Measurements from ENCODE around the gene WASF2.

WASF2 gene

GRCh38 chr1:27507960-27508665 lies 18.1 kb upstream of the WASF2 start:
- TF ChIP-seq TAF1 (IDR thresholded peaks at IDR 0.05; ENCODE audit: borderline replicate concordance, insufficient read depth, low read length) (no peak), SIN3A (IDR thresholded peaks at IDR 0.05; ENCODE audit: borderline replicate concordance, insufficient read depth, low read length) (no peak), POLR2AphosphoS5 (IDR thresholded peaks at IDR 0.05; ENCODE audit: low read depth, low read length) (no peak), FOXP2 (optimal IDR thresholded peaks at IDR 0.05; ENCODE audit: borderline replicate concordance, extremely low read depth, extremely low read length, insufficient read depth) (no peak)
- TF ChIP-seq, protein P1, sequence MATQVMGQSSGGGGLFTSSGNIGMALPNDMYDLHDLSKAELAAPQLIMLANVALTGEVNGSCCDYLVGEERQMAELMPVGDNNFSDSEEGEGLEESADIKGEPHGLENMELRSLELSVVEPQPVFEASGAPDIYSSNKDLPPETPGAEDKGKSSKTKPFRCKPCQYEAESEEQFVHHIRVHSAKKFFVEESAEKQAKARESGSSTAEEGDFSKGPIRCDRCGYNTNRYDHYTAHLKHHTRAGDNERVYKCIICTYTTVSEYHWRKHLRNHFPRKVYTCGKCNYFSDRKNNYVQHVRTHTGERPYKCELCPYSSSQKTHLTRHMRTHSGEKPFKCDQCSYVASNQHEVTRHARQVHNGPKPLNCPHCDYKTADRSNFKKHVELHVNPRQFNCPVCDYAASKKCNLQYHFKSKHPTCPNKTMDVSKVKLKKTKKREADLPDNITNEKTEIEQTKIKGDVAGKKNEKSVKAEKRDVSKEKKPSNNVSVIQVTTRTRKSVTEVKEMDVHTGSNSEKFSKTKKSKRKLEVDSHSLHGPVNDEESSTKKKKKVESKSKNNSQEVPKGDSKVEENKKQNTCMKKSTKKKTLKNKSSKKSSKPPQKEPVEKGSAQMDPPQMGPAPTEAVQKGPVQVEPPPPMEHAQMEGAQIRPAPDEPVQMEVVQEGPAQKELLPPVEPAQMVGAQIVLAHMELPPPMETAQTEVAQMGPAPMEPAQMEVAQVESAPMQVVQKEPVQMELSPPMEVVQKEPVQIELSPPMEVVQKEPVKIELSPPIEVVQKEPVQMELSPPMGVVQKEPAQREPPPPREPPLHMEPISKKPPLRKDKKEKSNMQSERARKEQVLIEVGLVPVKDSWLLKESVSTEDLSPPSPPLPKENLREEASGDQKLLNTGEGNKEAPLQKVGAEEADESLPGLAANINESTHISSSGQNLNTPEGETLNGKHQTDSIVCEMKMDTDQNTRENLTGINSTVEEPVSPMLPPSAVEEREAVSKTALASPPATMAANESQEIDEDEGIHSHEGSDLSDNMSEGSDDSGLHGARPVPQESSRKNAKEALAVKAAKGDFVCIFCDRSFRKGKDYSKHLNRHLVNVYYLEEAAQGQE (IDR thresholded peaks at IDR 0.05; ENCODE audit: insufficient read depth in 1 of 2, low read depth in 2 of 2, low read length in 2 of 2): no peak

- TF ChIP-seq POLR2AphosphoS5 (IDR thresholded peaks at IDR 0.05; ENCODE audit: low read depth, low read length) (no peak), SIN3A (IDR thresholded peaks at IDR 0.05; ENCODE audit: borderline replicate concordance, insufficient read depth, low read length) (no peak), TAF1 (IDR thresholded peaks at IDR 0.05; ENCODE audit: borderline replicate concordance, insufficient read depth, low read length) (no peak), FOXP2 (optimal IDR thresholded peaks at IDR 0.05; ENCODE audit: borderline replicate concordance, extremely low read depth, extremely low read length, insufficient read depth) (no peak)
- TF ChIP-seq, protein P1 (IDR thresholded peaks at IDR 0.05; ENCODE audit: insufficient read depth in 1 of 2, low read depth in 2 of 2, low read length in 2 of 2): no peak
Observed at GRCh38 chr1:27506703-27507102, 16.7 kb upstream of the WASF2 start.

DNA sequence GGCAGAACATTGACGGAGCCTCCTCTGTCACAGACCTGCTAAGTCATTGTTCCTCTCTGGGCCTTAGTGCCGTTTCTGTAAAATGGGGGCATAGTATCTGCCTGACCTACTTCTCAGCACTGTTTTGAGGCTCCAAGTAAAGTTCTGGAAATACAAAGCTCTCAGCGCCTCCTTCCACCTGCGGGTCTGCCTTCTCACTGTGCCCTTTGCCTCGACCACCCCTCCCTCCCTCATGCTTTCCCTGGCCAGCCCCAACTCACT lies 15.4 kb upstream of the WASF2 start:
- TF ChIP-seq FOXP2 (optimal IDR thresholded peaks at IDR 0.05; ENCODE audit: borderline replicate concordance, extremely low read depth, extremely low read length, insufficient read depth) (no peak), POLR2AphosphoS5 (IDR thresholded peaks at IDR 0.05; ENCODE audit: low read depth, low read length) (no peak), SIN3A (IDR thresholded peaks at IDR 0.05; ENCODE audit: borderline replicate concordance, insufficient read depth, low read length) (no peak), TAF1 (IDR thresholded peaks at IDR 0.05; ENCODE audit: borderline replicate concordance, insufficient read depth, low read length) (no peak)
- TF ChIP-seq, protein P1 (IDR thresholded peaks at IDR 0.05; ENCODE audit: insufficient read depth in 1 of 2, low read depth in 2 of 2, low read length in 2 of 2): no peak

GRCh38 chr1:27504588-27505419 lies 14.8 kb upstream of the WASF2 start:
- TF ChIP-seq FOXP2 (optimal IDR thresholded peaks at IDR 0.05; ENCODE audit: borderline replicate concordance, extremely low read depth, extremely low read length, insufficient read depth) (no peak), TAF1 (IDR thresholded peaks at IDR 0.05; ENCODE audit: borderline replicate concordance, insufficient read depth, low read length) (no peak), SIN3A (IDR thresholded peaks at IDR 0.05; ENCODE audit: borderline replicate concordance, insufficient read depth, low read length) (no peak), POLR2AphosphoS5 (IDR thresholded peaks at IDR 0.05; ENCODE audit: low read depth, low read length) (no peak)
- TF ChIP-seq, protein P1 (IDR thresholded peaks at IDR 0.05; ENCODE audit: insufficient read depth in 1 of 2, low read depth in 2 of 2, low read length in 2 of 2): no peak

Data from PFSK-1 (cell line).